Dendritic cell treated with granulocyte-macrophage colony-stimulating factor and Interleukin-4, amounts not matched to agents 40 ng/mL and 50 ng/mL, for 4 days (primary cell): ENCODE results near the gene SSNA1.
A peak's percentile ranks its signal among the peaks of the same experiment; 100 is the strongest.
"Not testable (repeated sequence)": the region's sequence is repeated elsewhere in the genome, so short reads cannot be mapped to it uniquely, and the experiment has no call there.

ENCODE experiments used
- H3K27ac Mint-ChIP-seq: one replicate; pipeline ENCODE4 v1.8.0; 2022; ENCODE audit warnings: mild to moderate bottlenecking, mixed read lengths
- H3K27me3 Mint-ChIP-seq: one replicate; pipeline ENCODE4 v1.8.0; 2022; ENCODE audit warnings: mild to moderate bottlenecking, mixed read lengths
- H3K36me3 Mint-ChIP-seq: one replicate; pipeline ENCODE4 v1.8.0; 2022; ENCODE audit warnings: low read depth, mixed read lengths
- H3K4me1 Mint-ChIP-seq: one replicate; pipeline ENCODE4 v1.8.0; 2022; ENCODE audit warnings: low read depth, mixed read lengths
- H3K4me3 Mint-ChIP-seq: one replicate; pipeline ENCODE4 v1.8.0; 2022; ENCODE audit warnings: mild to moderate bottlenecking, moderate library complexity, mixed read lengths
- H3K9me3 Mint-ChIP-seq: one replicate; pipeline ENCODE4 v1.8.0; 2022; ENCODE audit warnings: mixed read lengths
- intact Hi-C: fragments of 100-400 bp; cut with micrococcal nuclease; formaldehyde crosslinking; loops from one replicate; pipeline ENCODE4 v1.15.0; 2022

The SSNA1 gene

DNA sequence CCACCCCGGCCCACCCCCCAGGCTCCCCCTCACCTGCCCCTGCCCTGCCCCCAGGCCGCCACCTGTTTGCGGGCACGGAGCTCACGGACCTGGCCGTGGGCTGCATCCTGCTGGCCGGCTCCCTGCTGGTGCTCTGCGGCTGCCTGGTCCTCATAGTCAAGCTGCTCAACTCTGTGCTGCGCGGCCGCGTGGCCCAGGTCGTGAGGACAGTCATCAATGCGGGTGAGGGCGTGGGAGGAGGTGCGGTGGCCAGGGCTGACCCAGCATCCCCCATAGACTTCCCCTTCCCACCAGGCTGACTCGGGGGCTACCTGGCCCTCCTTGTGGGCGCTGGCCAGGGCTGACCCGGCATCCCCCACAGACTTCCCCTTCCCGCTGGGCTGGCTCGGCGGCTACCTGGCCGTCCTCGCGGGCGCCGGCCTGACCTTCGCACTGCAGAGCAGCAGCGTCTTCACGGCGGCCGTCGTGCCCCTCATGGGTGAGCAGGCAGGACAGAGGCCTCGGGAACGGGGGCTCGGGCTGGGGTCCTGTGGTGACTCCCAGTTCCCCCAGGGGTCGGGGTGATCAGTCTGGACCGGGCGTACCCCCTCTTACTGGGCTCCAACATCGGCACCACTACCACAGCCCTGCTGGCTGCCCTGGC, 45.7 kb downstream of the SSNA1 start:
- H3K9me3 Mint-ChIP-seq = no peaks in the 10 kb centered on the region
- H3K27me3 Mint-ChIP-seq = peaks cover 46% of the 10 kb centered on the region
- intact Hi-C loops = no loop called here
- no peak overlapping the region for H3K27ac Mint-ChIP-seq
- H3K4me1 Mint-ChIP-seq = peaks cover 30% of the 10 kb centered on the region
- H3K36me3 Mint-ChIP-seq = peaks cover 5% of the 10 kb centered on the region
- H3K4me3 Mint-ChIP-seq = no peak overlapping the region

DNA sequence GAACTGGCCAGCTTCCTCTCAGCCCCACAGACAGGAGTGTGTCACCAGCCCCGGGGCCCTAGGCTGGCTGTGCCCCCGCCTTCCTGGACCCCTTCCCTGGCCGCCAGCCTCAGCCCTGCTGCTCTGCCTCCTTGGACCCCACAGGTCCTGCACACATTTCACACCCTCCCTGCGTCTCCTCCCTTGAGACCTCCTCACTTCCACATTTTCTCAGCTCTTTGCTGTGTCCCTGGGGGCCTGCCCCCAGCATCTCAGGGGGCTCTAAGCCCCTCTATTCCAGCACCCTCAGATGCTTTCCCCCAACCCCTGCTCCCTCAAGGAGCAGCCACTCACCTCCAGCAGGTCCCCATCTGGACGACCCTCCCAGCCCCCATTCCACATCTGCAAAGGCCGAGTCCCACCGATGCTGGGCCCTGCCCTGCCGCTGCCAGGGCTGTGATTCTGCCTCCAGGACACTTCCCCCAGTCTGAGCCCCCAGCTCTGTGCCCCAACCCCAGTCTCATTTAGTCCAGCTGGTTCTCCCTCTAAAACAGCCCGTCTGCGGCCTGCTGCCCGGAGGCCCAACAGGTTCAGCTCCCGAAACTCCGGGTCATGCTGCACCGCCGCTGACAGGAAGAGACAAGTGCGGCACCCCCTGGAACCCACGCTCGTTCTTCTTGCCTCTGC, 46.4 kb downstream of the SSNA1 start:
- Mint-ChIP-seq H3K9me3 (no peaks in the 10 kb centered on the region), H3K27ac (no peak overlapping the region), H3K4me1 (peaks cover 32% of the 10 kb centered on the region), H3K36me3 (peaks cover 6% of the 10 kb centered on the region), H3K4me3 (no peak overlapping the region), H3K27me3 (peaks cover 39% of the 10 kb centered on the region)
- intact Hi-C loops = no loop called here

DNA sequence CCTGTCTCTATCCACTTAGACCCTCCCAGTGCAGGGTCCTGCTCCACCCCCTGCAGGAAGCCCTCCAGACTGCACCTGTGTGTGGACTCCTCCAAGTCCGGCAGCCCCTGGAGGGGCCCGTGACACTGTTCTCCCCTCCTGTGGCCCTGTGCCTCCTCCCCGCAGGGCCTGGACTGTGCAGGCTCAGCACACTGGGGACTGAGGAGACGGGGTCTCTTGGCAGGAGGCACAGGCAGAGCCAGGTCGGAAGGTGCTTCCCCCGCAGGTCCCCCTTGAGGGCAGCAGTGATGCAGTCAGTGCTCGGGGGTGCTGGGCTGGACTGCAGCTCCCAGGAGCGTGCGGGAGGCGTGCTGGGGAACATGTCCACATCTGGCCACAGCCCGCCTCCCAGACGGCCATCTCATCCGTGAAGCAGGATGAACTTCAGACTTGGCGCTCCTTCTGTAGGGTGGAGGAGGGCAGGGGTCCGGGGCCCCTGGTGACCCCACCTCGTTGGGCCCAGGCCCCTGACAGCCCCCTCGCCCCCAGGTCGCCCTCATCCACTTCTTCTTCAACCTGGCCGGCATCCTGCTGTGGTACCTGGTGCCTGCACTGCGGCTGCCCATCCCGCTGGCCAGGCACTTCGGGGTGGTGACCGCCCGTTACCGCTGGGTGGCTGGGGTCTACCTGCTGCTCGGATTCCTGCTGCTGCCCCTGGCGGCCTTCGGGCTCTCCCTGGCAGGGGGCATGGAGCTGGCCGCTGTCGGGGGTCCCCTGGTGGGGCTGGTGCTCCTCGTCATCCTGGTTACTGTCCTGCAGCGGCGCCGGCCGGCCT, 47.2 kb downstream of the SSNA1 start:
- intact Hi-C loops = no loop called here
- H3K36me3 Mint-ChIP-seq = peaks cover 6% of the 10 kb centered on the region
- H3K9me3 Mint-ChIP-seq = no peaks in the 10 kb centered on the region
- peaks cover 32% of the 10 kb centered on the region for H3K4me1 Mint-ChIP-seq
- no peak overlapping the region for H3K27ac Mint-ChIP-seq
- peaks cover 34% of the 10 kb centered on the region for H3K27me3 Mint-ChIP-seq
- no peak overlapping the region for H3K4me3 Mint-ChIP-seq

DNA sequence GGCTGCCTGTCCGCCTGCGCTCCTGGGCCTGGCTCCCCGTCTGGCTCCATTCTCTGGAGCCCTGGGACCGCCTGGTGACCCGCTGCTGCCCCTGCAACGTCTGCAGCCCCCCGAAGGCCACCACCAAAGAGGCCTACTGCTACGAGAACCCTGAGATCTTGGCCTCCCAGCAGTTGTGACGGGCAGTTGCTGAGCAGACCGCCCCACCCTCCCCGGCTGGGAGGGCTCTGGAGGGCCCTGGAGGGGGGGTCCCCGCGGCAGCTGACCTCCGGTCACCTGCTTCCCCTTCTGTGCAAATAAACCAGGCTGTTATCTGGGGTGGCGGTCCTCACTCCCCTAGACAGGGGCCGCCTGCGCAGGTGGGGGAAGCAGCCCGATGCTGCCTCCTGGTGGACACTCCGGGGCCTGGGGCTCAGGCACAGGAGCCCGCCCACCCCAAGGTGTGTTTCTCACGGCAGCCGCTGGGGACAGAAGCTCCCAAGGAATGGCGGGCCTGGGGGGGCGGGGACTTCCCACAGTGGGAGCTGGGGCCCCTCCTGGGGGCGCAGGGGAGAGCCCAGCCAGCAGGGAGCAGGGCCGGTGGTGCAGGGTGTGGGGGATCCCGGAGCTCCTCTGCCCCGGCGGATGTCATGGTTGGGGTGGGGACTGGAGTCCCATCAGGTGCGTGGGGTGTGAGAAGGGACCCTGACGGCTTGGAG, 47.9 kb downstream of the SSNA1 start:
- Mint-ChIP-seq H3K36me3 (peaks cover 12% of the 10 kb centered on the region), H3K4me1 (peaks cover 32% of the 10 kb centered on the region), H3K27ac (no peak overlapping the region), H3K9me3 (no peaks in the 10 kb centered on the region), H3K27me3 (peaks cover 31% of the 10 kb centered on the region), H3K4me3 (no peak overlapping the region)
- intact Hi-C loops = no loop called here

DNA sequence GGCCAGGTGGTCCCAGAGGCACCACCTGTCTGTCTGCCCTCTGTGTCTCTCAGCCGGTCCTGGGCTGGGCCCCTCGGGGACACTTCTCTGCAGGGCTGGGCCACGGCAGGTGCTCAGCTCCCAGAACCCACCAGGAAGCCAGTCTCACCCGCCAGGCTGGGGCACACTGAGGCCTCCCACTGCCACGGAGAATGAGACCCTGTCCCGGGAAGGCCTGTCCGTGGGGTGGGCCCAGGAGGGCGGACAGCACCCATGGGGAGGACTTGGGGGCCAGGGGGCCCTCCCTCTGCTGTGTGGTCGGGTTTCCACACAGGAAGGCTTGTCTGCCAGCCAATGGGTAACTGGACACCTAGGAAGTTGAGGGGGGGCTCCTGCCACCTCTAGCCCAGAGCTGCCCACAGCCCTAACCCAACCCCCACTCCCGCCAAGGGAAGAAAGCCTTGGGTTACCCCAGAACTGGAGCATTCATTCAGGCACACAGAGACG, 48.5 kb downstream of the SSNA1 start:
- Mint-ChIP-seq H3K36me3 (peaks cover 16% of the 10 kb centered on the region), H3K4me1 (peaks cover 32% of the 10 kb centered on the region), H3K4me3 (no peak overlapping the region), H3K9me3 (no peaks in the 10 kb centered on the region), H3K27me3 (peaks cover 28% of the 10 kb centered on the region), H3K27ac (no peak overlapping the region)
- intact Hi-C loops = no loop called here

DNA sequence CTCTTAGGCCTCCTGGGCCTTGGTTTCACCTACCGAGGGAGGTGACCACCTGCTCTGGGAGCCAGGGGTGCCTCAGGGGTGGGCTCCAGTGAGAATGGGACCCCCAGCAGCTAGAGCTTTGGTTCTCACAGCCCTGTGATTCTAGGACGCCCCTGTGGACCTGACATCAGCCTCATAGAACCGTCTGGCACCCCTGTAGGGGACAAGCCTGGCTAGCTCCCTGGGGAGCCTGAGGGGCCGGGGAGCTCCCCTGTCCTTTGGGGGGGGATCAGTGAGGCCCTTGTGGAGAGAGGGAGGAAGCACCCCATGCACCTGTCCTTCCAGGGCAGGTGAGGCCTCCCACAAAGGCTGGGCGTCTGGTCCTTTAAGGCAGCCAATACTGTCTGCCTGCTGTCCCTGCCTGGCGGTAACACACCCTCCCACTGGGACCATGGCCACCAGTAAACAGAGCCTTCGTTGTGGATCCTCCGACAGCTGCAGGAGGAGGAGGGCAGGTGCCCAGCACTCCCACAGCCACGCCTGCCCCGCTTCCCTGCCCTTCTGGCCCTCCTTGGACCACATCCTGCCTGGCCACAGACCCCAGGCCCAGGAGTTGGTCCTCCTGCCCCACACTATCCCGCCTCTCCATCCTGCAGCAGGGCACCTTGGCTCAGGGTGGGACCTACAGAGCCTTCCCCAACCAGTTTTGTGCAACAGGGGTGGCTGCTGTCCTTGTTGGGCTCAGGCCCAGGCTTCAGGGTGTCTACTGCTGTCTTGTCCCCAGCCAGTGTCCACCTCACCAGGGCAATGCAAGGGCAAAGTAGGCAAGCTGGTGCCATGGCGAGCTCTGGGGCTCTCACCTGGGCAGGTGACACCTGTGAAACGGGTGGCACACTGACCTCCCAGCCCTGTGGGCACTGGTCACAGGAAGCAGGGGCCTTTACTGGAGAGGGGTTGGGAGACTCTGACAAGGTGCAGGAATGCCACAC, 49.6 kb downstream of the SSNA1 start:
- Mint-ChIP-seq H3K4me3 (no peak overlapping the region), H3K36me3 (peaks cover 27% of the 10 kb centered on the region), H3K9me3 (no peaks in the 10 kb centered on the region), H3K4me1 (peaks cover 42% of the 10 kb centered on the region), H3K27ac (no peak overlapping the region), H3K27me3 (peaks cover 20% of the 10 kb centered on the region)
- intact Hi-C loops = no loop called here

DNA sequence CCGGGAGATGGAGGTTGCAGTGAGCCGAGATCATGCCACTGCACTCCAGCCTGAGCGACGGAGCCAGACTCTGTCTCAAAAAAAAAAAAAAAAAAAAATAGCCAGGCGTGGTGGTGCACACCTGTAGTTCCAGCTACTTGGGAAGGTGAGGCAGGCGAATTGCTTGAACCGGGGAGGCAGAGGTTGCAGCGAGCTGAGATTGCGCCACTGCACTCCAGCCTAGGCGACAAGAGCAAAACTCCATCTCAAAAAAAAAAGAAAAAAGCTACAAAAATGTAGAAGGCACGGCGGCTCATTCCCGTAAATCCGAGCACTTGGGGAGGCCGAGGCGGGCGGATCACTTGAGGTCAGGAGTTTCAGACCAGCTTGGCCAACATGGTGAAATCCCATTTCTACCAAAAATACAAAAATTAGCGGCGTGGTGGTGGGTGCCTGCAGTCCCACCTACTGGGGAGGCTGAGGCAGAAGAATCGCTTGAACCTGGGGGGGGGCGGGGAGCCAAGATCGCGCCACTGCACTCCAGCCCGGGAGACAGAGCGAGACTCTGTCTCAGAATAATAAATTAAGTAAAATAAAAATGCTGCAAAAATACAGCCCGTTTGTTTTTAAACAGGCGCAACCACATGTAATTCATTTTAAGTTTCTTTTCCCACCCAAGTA, 51.2 kb downstream of the SSNA1 start:
- Mint-ChIP-seq H3K27ac (peak overlapping the region; percentile 90), H3K4me1 (peaks cover 57% of the 10 kb centered on the region), H3K27me3 (peaks cover 14% of the 10 kb centered on the region), H3K4me3 (peak overlapping the region; percentile 78), H3K36me3 (peaks cover 39% of the 10 kb centered on the region)
- intact Hi-C loops, H3K9me3 Mint-ChIP-seq: not testable (repeated sequence)
